Large intestine (tissue), 3 donors: ENCODE data around the gene LYL1. TPM values are rescaled to one million over a fixed set of nuclear protein-coding genes. Genes with fewer than 3 reads are reported as not detected.
A peak's percentile ranks its signal among the peaks of the same experiment; 100 is the strongest.

Source experiments
- DNase-seq, 2 donors: peaks; one replicate each; pipeline versions ENCODE4 v3.0.0 to v3.0.0-alpha.2; 2013
- H3K27ac ChIP-seq: one replicate; pipeline ENCODE4 v1.5.1; 2013; ENCODE audit warnings: low read length
- H3K27me3 ChIP-seq: 2 replicates; pipeline ENCODE4 v1.6.1; 2013; ENCODE audit warnings: low read length; ENCODE audit not compliant: control insufficient read depth, insufficient read depth
- H3K36me3 ChIP-seq: 2 replicates; pipeline ENCODE4 v1.6.1; 2013; ENCODE audit warnings: low read length; ENCODE audit not compliant: control insufficient read depth, insufficient read depth
- H3K4me1 ChIP-seq: one replicate; pipeline ENCODE4 v1.6.1; 2013; ENCODE audit warnings: low read length; ENCODE audit not compliant: control insufficient read depth, insufficient read depth
- H3K4me3 ChIP-seq: one replicate; pipeline ENCODE4 v1.5.1; 2013; ENCODE audit warnings: low read length
- H3K9me3 ChIP-seq: one replicate; pipeline ENCODE4 v1.6.1; 2013; ENCODE audit warnings: mild to moderate bottlenecking, low read depth, low read length, moderate library complexity; ENCODE audit not compliant: control insufficient read depth
- WGBS: methylation state at CpG from one replicate; pipeline ENCODE4 v1.1.5; 2013; ENCODE audit warnings: low lambda C conversion rate; ENCODE audit not compliant: insufficient coverage; 5-methylcytosine and 5-hydroxymethylcytosine counted together
- polyA plus RNA-seq: library from polyadenylated mRNA; unstranded; fragments of 120-200 nt; gene quantifications from one replicate; pipeline ENCODE4 v1.2.1, GENCODE V29; 2013

Gene LYL1
- polyA plus RNA-seq, 1 donor: 3.7 TPM

GRCh38 chr19:13054626-13055212 is 47.9 kb downstream of the LYL1 start:
- H3K9me3 ChIP-seq: no peaks in the 10 kb centered on the region
- no CpG with 5 or more reads among the region's 11 CpGs for WGBS
- no peaks in the 10 kb centered on the region for H3K36me3 ChIP-seq
- H3K4me3 ChIP-seq: no peak overlapping the region
- H3K4me1 ChIP-seq: peaks cover 74% of the 10 kb centered on the region
- H3K27ac ChIP-seq: peak overlapping the region; percentile 67
- DNase-seq: no peak
- H3K27me3 ChIP-seq: peaks cover 29% of the 10 kb centered on the region

GRCh38 chr19:13053761-13054625 is 48.7 kb downstream of the LYL1 start:
- no peaks in the 10 kb centered on the region for H3K36me3 ChIP-seq

DNA sequence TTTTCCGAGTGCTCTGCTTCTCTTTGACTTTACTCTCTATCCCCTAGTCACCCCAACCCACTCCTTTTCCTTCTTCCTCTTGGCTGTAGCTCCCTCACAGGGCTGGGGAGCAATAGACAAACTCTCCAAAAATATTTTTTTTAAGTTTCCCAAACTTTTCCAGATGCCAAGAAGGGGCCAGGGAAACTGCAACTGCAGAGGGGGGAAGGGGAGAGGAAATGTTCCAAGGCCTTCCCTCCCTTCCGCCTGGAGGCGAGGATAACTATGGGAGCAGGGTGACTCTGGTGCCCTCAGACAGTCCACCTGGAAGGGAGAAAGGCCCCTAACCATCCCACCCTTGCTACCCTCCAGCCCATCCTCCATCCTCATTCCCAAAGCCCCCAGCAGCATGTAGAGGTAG is 49.4 kb downstream of the LYL1 start:
- peak overlapping the region; percentile 67 for H3K27ac ChIP-seq
- H3K36me3 ChIP-seq: no peaks in the 10 kb centered on the region
- no peak for DNase-seq
- no peaks in the 10 kb centered on the region for H3K9me3 ChIP-seq
- peaks cover 20% of the 10 kb centered on the region for H3K27me3 ChIP-seq
- H3K4me3 ChIP-seq: no peak overlapping the region
- H3K4me1 ChIP-seq: peaks cover 74% of the 10 kb centered on the region
- WGBS: no CpG with 5 or more reads among the region's 3 CpGs

More at GRCh38 chr19:13053761-13054625, 48.7 kb downstream of the LYL1 start:
- Histone ChIP-seq H3K4me1 (peaks cover 74% of the 10 kb centered on the region), H3K4me3 (no peak overlapping the region), H3K9me3 (no peaks in the 10 kb centered on the region), H3K27ac (peak overlapping the region; percentile 67), H3K27me3 (peaks cover 24% of the 10 kb centered on the region)
- WGBS: no CpG with 5 or more reads among the region's 17 CpGs
- DNase-seq: peak; percentile 55 to 61

DNA sequence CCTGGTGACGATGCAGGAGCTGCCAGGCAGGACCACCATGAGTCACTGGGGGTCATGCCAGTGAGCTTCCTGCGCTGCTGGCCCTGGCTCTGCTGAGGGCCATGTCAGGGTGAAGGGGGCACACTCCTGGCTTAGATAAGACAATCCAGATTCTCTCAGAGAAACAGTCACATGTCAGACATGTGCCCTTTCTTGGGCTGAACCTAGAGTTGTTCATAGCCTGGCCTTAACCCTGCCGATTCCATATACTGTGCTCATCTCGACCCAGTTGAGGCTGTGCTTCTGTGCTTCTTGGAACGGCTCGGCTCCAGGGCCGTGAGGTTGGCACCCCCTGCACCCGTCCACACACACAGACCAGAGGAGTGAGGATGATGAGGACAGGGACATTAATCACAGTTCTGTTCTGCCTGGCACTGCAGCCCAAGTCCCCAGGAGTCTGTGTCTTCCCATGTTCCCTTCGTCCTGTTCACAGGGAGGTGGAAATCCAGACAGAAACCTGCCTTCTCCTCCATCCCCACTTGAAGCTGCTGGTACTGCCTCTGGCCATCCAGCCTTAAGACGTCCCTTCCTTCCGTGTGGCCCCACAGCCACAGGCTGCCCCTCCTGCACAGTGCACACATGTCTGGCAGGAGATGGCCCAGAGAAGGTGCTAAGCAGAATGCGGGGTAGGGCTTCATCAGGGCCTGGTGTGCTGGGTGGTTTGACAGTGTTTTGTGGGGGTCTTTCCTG is 50.0 kb downstream of the LYL1 start:
- WGBS: no CpG with 5 or more reads among the region's 12 CpGs
- H3K4me1 ChIP-seq: peaks cover 70% of the 10 kb centered on the region
- H3K36me3 ChIP-seq: no peaks in the 10 kb centered on the region

GRCh38 chr19:13051557-13052165 is 51.0 kb downstream of the LYL1 start:
- Histone ChIP-seq H3K27me3 (peaks cover 26% of the 10 kb centered on the region), H3K36me3 (no peaks in the 10 kb centered on the region), H3K9me3 (no peaks in the 10 kb centered on the region), H3K4me3 (peak overlapping the region; percentile 4), H3K4me1 (peaks cover 60% of the 10 kb centered on the region), H3K27ac (peak overlapping the region; percentile 39)
- DNase-seq: peak; percentile 67 to 87
- whole genome bisulfite sequencing: no CpG with 5 or more reads among the region's 23 CpGs

More for the DNA sequence above, 50.0 kb downstream of the LYL1 start:
- no peaks in the 10 kb centered on the region for H3K9me3 ChIP-seq
- no peak overlapping the region for H3K4me3 ChIP-seq
- DNase-seq: no peak
- no peak overlapping the region for H3K27ac ChIP-seq
- peaks cover 20% of the 10 kb centered on the region for H3K27me3 ChIP-seq

- H3K36me3 ChIP-seq: no peaks in the 10 kb centered on the region
- H3K27ac ChIP-seq: no peak overlapping the region
- no peak for DNase-seq
- H3K4me1 ChIP-seq: peaks cover 46% of the 10 kb centered on the region
- H3K4me3 ChIP-seq: no peak overlapping the region
- H3K9me3 ChIP-seq: no peaks in the 10 kb centered on the region
- peaks cover 14% of the 10 kb centered on the region for H3K27me3 ChIP-seq
- WGBS: 80% methylated on average over 2 of the region's 4 CpGs
Measured at GRCh38 chr19:13050274-13050673, 52.4 kb downstream of the LYL1 start.

Other genes with a start within 250 kb of the LYL1 start
- gene DNASE2, start 221.4 kb downstream of the LYL1 start, polyA plus RNA-seq: 7.8 TPM
- 0.79 TPM for gene KLF1, start 215.7 kb downstream of the LYL1 start, polyA plus RNA-seq
- gene GCDH, start 211.7 kb downstream of the LYL1 start, polyA plus RNA-seq: 25.4 TPM
- 1.0 TPM for gene SYCE2, start 183.6 kb downstream of the LYL1 start, polyA plus RNA-seq
- gene FARSA, start 169.1 kb downstream of the LYL1 start, polyA plus RNA-seq: 55.0 TPM
- gene CALR, start 164.2 kb downstream of the LYL1 start, polyA plus RNA-seq: 723 TPM
- 91.8 TPM for gene RAD23A, start 157.0 kb downstream of the LYL1 start, polyA plus RNA-seq
- 30.5 TPM for gene GADD45GIP1, start 145.6 kb downstream of the LYL1 start, polyA plus RNA-seq
- gene DAND5, start 133.3 kb downstream of the LYL1 start, polyA plus RNA-seq: 0.06 TPM
- 20.2 TPM for gene NFIX, start 107.4 kb downstream of the LYL1 start, polyA plus RNA-seq
- gene TRMT1, start 13.9 kb upstream of the LYL1 start, polyA plus RNA-seq: 35.5 TPM
- 19.4 TPM for gene NACC1, start 15.4 kb upstream of the LYL1 start, polyA plus RNA-seq
- gene STX10, start 47.5 kb upstream of the LYL1 start, polyA plus RNA-seq: 49.0 TPM
- gene IER2, start 47.6 kb upstream of the LYL1 start, polyA plus RNA-seq: 250 TPM